Sigmoid colon (tissue), 4 donors: ENCODE data around the gene MT4.

Experiments used
- CTCF ChIP-seq, 4 experiments: fragments of 450-650 bp in 3 of 4; fragments of 200-600 bp in 1 of 4; IDR thresholded peaks; one replicate each; pipeline ENCODE4 v1.5.1; 2016 to 2019; ENCODE audit warnings: antibody characterized with exemption in 4 of 4, mild to moderate bottlenecking in 3 of 4, moderate library complexity in 2 of 4
- EP300 ChIP-seq, 4 donors: sonication (generic); formaldehyde crosslinking; IDR thresholded peaks; one replicate each; pipeline ENCODE4 v1.6.1; 2017; ENCODE audit warnings: antibody characterized with exemption in 4 of 4
- POLR2A ChIP-seq, 2 donors: fragments of 450-650 bp; IDR thresholded peaks; one replicate each; pipeline ENCODE4 v1.6.1; 2016; ENCODE audit warnings: antibody characterized with exemption in 2 of 2, mild to moderate bottlenecking in 2 of 2, moderate library complexity in 2 of 2
- POLR2AphosphoS5 ChIP-seq, 4 donors: sonication (generic); formaldehyde crosslinking; IDR thresholded peaks; one replicate each; pipeline ENCODE4 v1.6.1; 2017; ENCODE audit warnings: antibody characterized with exemption in 4 of 4

DNA sequence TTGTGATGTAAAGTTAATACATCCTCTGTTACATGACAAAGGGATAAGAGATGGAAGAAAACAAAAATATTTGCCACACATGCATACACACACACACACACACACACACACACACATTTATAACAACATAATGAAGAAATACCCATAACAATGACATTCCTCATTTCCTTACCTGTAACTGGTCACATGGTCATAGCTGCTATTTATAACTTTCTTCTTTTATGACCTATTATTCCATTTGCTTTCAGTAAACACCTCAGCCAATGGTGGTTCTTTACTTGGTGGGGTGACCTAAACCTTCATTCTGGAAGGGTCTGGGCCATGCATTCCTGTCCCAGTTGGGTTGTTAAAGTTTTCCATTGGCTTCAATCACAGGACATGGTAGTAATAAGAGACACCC, 48.8 kb downstream of the MT4 start:
- no peak for TF ChIP-seq POLR2AphosphoS5 (IDR thresholded peaks at IDR 0.05)
- no peak for TF ChIP-seq CTCF (IDR thresholded peaks at IDR 0.05)
- no peak for TF ChIP-seq POLR2A (IDR thresholded peaks at IDR 0.05)
- no peak for TF ChIP-seq EP300 (IDR thresholded peaks at IDR 0.05)
